ENCODE data around the gene SARDH.

Gene SARDH

DNA sequence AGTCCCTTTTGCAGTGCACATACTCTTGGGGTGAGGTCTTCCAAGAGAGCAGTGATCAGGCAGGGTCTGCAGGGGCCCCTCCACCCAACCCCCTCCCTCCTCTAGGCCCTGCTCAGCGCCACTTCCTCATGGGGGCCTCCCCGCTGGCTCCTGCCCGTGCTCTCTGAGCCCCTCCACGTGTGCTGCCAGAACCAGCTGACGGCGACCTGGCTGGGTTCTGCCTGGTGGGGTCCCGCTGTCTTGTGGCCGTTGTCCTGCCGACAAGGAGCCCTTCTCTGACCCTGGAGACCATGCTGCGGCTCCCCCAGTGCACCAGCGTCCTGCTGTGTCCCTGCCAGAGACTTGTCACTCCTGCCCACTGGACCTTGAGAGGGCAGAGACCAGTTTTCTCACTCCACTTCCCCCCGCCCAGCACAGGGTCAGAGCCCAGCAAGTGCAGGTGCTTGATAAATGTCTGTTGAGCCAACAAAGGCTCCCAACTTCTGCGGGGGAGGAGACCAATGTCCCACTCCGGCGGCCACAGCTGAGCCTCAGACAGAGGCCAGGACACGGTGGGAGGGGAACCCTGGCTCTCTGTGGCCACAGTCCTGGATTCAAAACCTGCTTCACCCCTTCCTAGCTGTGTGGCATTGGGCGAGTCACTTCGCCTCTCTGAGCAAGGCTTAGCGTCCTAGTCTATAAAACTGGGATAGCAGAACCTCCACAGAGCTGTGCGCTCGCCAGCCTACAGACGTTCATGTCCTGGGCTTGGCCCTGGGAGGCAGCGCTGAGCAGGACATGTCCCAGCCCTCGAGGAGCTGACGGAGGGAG lies 24.8 kb downstream of the SARDH start:
- DNase-seq: no peak

DNA sequence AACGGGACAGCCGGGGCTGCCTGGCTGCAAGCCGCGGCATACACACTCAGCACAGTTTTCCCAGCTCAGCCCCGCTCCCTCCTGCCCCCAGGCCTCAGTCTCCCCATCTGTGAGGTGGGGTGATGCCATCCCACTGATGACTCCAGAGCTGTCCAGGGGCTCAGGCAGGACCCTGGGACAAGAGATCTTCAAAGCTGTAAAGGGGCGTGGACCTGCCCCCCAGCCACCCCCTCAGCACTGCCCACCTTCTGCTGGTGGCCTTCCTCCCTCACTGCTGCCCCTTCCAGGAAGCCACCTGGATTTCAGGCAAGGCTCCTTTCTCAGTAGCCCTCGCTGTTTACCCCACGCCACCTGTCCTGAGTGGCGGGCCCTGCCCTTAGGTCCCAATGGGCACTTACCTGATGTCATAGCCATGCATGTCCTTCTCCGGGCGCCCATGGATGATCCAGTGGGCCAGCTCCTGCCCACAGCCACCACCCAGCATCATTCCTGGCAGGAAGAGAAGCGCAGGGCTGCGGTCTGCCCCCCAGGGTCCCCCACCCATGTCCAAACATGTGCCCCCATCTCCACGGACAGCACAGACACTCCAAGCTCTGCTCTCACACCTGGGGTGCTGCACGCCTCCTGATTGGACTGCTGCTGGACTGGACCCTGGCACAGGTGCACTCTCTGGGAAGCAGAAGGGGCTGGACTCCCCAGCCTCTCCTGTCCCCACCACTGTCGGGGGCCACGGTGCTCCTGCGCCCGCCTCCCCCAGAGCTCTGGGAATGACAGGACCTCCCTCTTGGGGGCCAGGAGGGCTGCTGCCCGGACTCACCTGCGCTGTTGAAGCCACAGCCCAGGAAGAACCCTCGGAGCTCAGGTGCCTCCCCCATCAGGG lies 25.7 kb downstream of the SARDH start:
- no peak for DNase-seq

DNA sequence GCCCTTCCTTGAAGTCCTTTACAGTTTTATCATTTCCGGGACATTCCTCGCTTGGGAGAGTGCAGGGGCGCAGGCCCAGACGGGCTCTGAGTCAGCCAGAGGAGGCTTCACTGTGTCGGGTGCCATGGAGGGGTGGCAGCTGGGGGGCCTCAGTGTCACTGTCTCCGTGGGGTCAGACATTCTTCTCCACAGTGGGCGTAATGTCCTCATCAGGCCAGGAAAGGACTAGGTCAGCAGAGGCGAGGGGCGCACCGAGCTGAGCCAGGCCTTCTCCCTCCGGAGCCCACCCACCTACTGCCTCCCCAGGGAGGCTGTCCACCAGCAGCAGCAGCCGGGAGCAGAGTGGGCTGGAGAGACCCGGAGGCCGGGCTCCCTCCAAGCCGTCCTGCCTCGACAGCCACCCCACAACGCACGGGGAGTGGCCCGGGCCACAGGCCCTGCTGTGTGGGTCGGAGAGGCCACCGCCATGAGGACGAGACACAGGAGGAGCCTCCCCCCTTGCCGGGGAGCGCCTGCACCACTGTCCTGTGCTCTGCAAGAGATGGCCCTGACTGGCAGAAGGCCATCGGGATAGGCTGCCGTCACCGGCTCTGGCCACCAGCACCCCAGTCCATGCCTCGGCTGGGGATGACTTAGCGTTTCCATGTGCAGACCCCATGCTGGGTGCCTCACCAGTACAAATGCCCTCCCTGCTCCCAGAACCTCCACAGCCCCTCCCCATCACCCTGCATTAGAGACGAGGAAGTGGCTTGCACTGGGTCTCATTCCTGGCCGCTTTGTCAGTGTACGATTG lies 26.5 kb downstream of the SARDH start:
- DNase-seq: no peak

DNA sequence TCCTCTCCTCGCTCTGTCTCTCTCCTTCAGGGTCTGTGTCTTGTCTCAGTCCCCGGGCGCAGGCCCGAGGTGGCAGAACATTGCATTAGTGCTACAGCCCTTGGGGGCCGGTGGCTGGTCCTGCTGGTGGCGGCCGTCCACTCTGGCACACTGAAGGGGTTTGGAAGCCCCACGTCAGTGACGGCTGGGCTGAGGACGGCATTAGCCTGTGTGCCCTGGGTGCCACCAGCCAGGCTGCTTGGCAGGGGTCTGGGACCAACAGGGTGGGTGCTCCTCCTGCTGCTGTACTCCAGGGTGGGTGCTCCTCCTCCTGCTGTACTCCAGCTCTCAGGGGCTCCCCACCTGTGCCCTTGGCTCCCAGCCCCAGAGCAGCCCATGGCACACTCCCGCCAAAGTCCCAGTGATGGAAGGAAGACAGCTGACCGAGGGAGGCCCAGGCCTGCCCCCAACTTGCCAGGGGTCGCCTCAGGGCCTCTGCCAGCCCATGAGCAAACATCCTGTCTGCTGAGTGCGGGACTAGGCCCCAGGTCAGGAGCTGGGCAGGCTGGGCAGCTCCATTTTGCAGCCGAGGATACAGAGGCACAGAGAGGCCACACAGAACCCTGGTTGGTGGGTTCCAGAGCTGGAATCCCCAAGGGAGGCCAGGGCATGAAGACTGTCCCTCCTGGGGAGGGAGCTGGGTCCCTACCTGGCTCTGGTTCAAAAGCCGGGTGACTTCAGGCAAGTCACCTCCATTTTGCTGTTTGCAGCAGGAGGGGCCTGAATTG lies 27.3 kb downstream of the SARDH start:
- DNase-seq: no peak

DNA sequence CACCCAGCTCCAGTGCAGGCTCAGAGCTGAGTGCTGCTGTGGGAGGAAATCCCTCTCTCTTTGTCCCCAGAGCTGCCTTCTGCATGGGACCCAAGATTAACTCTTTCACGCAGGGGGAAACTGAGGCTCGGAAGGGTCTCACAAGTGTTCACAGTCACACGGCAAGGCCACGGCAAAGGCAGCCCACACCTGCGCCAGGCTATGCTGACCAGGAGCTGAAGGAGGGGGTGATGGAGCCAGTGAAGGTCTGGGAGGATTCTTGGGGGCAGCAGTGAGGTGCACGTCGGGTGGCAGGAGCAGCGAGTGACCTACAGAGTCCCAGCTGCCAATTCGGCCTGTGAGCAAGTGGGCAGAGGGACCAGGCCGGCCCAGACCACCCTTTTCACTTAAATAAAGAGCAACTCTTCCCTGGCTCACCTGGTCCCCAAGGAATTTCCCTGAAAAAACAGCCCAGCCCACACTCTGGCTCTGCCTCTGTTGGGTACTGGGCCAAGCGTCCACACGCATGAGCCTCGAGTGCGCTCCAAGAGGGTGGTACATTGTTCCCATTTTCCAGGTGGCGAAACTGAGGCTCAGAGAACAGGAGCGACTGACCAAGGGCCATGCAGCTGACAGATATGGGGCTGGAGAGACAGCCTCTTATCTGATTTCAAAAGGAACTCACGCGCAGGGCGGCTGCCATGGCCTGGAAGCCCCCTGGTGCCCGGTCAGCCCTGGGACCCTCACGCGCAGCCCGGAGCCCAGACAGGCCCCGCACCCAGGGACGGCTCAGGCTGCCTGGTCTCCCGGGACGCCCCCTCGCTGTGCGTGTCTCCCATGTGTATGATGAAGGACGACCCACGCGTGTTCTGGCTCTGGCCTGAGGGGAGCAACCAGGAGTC lies 28.2 kb downstream of the SARDH start:
- no peak for DNase-seq

GRCh38 chr9:133709015-133709611 lies 29.0 kb downstream of the SARDH start:
- DNase-seq: peak; percentile 47 to 67

DNA sequence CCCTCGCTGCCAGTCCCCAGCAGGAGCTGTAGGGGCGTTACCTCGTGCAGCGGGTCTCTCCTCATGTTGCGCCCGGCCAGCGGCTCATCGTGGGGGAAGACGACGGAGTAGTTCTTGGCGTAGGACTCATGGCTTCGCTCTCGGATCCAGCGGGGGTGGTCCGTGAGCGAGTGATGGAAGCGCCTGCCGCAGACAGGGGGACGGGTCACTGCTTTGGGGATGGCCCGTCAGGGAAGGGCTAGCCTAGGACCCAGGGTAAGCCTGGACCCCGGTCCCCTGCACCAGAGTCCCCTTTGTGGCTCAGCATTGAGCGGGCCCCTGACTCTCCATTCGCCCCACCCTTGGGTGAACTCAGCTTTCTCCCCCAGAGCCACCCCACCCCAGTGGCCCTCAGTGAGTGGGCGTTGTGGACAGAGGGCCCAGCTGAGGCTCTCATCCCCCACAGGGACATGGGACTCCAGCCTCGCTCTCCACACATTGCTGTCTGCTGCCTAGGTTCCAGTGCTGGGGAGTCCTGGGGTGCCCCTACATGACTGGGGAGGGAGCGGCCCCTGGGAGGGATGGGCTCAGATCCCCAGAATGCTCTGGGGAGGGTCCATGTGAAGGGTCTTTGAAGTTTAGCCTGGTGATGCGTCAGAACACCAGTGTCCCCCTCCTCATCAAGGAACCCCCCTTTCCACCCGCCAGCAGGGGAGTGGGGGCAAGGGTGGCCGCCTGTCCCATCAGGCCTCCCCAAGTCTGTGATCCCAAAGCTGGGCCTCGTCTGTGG lies 29.7 kb downstream of the SARDH start:
- DNase-seq: no peak

- DNase-seq: no peak
Measured at GRCh38 chr9:133707763-133708245, 30.3 kb downstream of the SARDH start.

GRCh38 chr9:133707065-133707762 lies 30.9 kb downstream of the SARDH start:
- DNase-seq: no peak

DNA sequence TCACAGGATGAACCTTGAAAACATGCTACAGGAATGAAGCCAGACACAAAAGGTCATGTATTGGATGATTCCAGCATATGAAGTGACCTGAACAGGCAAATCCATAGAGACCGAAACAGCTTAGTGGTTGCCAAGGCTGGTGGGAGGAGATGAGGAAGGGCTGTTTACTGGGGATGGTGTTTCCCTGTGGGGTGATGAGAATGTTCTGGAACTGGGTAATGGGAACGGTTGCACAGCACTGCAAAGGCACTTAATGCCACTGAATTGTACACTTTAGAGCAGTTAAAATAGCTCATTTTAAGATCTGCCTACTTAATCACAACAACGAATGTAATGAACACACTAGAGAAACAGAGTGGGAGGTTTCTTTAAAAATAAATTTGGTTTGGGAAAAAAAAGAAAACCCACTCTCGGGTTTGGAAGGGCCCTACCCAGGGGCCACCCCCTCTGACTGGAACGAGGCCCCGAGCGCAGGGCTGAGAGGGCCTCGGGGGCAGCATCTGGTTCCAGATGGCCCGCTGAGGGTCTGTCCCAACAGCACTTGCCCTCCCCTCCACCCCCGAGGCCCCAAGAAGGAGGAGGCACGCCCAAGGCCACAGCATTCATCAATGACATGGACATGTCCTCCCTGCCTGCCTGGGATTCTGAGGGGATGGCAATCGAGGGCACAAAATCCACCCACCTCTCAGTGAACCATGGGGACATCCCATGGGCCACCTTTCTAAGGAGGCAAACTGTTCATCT lies 31.7 kb downstream of the SARDH start:
- DNase-seq: no peak

GRCh38 chr9:133705576-133705975 lies 32.6 kb downstream of the SARDH start:
- DNase-seq: no peak

GRCh38 chr9:133704711-133705181 lies 33.4 kb downstream of the SARDH start:
- no peak for DNase-seq

DNA sequence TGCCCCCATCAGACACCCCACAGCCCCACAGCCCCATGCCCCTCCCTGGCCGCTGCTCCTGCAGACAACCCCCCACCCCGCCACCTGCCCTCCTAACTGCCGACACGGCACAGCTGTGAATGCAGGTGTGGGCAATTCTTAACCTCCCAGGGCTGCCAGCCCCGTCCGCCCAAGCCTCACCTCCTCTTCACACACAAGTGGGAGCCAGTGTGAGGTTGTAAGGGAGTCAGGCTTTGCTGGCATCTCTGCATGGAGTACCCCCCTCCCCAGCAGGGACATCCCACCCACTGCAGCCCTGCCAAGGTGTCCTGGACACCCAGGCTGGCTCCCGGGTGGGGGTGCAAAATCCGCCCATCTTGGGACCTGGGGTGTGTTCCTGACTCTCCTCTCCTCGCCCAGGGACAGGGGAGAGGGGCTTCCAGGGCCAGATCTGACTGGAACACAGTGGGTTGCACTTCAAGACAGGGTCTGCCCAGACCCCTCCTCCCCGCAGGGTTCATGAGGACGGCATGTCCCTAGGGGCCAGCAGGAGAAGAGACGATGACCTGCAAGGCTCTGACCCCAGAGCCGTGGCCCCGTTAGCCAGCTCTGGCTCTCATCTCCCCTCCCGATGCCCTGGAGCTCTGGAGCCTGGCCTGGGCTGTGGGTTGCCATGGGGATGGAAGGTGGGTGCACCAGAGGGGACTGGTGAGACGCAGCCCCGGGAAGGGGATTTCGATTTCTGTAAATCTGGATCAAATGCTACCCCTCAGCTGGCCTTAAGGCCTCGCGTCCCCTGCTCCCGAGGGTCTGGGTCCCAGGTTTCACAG lies 34.4 kb downstream of the SARDH start:
- no peak for DNase-seq

DNA sequence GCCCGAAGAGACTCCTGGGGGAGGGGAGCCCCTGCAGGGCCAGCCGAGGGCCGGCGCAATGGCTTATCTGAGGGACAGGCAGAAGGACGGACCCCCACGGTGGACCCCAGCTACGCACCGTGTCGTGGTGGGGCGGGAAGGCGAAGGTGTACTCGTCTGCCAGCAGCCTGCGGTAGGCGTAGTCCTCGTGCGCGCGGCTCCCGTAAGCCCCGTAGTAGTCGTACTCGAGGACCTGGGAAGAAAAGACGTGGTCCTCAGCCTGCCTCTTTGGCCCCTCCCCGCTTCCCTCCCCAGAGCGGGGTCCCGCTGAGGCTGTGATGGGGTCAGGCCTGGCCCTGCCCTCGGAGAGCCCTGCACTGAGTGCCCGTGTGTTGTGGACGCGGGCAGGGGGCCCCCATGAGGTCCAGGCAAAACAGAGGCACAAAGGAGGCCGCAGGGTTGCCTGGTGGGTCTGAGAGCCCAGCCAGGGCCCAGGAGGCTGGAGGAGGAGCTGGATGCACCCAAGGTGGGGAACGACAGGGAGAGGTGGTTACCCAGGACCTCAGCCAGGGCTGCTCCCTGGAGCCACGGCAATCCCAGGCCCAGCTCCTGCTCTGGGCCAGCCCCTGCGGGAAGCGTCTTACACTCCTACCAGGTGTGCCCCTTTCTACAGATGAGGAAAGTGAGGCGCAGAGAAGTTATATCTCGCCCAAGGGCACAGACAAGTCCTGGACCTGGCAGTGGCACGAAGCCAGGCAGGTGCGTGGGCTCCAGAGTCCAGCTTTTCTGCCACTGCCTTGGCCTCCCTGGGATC lies 35.2 kb downstream of the SARDH start:
- DNase-seq: no peak

DNA sequence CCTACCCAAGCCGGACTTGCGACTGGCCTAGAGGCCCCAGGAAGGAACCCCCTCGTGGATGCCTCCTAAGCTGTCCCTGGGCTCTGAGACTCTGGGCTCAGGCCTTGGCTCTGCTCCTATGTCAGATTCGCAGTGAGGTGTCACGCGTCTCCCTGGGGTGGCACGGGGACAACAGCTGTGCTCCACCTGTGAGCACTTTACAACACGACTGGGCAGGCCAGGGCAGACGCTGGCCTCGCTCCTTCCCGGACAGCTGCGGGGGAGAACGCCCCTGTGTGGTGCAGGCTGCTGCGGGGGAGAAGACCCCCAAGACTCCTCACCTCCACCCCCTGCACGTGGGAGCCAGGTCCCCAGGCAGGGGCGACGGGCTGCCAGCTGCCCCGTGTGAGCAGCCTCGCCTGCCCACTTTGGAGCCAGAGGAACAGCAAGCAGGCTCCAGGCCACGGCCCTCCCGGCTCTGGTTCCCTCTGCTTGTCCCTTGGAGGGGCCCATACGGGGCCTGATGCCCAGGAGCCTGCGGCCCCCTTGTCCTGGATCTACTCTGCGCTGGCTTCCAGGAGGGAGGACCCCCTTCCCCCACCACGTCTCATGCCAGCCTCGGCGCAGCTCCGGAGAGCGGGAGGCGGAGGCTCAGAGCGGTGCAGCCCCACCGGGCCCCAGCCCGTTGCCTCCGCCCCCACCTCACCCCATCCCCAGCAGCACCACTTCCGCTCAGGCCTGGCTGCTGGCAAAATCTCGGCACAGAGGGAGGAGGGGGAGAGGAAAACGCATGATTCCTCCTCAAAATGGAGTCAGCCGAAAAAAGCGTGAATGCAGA lies 36.0 kb downstream of the SARDH start:
- DNase-seq: peak; percentile 65 to 69
